ENCODE results near the gene RP9. TPM values are rescaled to one million over a fixed set of nuclear protein-coding genes. Genes with fewer than 3 reads are reported as not detected.

RP9 gene
- total RNA-seq, 6 experiments from 2014 or later: 3.4 to 5.8 (median 4.8) TPM

- Histone ChIP-seq H3K27me3 (no peaks in the 10 kb centered on the region), H3K27ac (no peak overlapping the region), H3K9me3 (no peaks in the 10 kb centered on the region), H3K4me3 (no peak overlapping the region), H3K4me1 (no peaks in the 10 kb centered on the region), H3K36me3 (no peaks in the 10 kb centered on the region)
- DNase-seq: no peak
- no peak for TF ChIP-seq CTCF (IDR thresholded peaks at IDR 0.05)
- TF ChIP-seq POLR2A (IDR thresholded peaks at IDR 0.05): no peak
- 80% methylated on average over 1 of the region's 1 CpG for WGBS (ENCODE audit: insufficient coverage, low coverage, low lambda C conversion rate, missing lambda C conversion rate)
- intact Hi-C loops (cut with DNase I): no loop called here
- no peak for ATAC-seq
Measured at GRCh38 chr7:33142585-33142984, 33.4 kb upstream of the RP9 start.

GRCh38 chr7:33137103-33137502 is 27.9 kb upstream of the RP9 start:
- Histone ChIP-seq H3K27ac (no peak overlapping the region), H3K36me3 (no peaks in the 10 kb centered on the region), H3K27me3 (no peaks in the 10 kb centered on the region), H3K4me1 (no peaks in the 10 kb centered on the region), H3K4me3 (no peak overlapping the region), H3K9me3 (peaks cover 0 to 7% (median 0%) of the 10 kb centered on the region in 4 donors)
- ATAC-seq (no peak), DNase-seq (no peak)
- TF ChIP-seq POLR2A (IDR thresholded peaks at IDR 0.05) (no peak), CTCF (IDR thresholded peaks at IDR 0.05) (no peak)
- intact Hi-C loops (cut with DNase I): no loop called here
- WGBS (ENCODE audit: insufficient coverage, low coverage, low lambda C conversion rate, missing lambda C conversion rate): 82% methylated on average over 6 of the region's 15 CpGs

GRCh38 chr7:33130184-33130583 is 21.0 kb upstream of the RP9 start:
- DNase-seq: no peak
- Histone ChIP-seq H3K27ac (no peak overlapping the region), H3K36me3 (no peaks in the 10 kb centered on the region), H3K9me3 (peaks cover 0 to 4% (median 0%) of the 10 kb centered on the region in 4 donors), H3K4me3 (peak overlapping the region; percentile 70 to 71 (median 71)), H3K27me3 (no peaks in the 10 kb centered on the region), H3K4me1 (peaks cover 0 to 9% (median 0%) of the 10 kb centered on the region in 4 donors)
- 24% methylated on average over 3 of the region's 3 CpGs for WGBS (ENCODE audit: insufficient coverage, low coverage, low lambda C conversion rate, missing lambda C conversion rate)
- intact Hi-C loops (cut with DNase I): no loop called here
- ATAC-seq: no peak
- TF ChIP-seq CTCF (IDR thresholded peaks at IDR 0.05) (no peak), POLR2A (IDR thresholded peaks at IDR 0.05) (no peak)

- ATAC-seq: peak; percentile 2 to 19 (median 8)
- Histone ChIP-seq H3K27me3 (no peaks in the 10 kb centered on the region), H3K9me3 (no peaks in the 10 kb centered on the region), H3K36me3 (no peaks in the 10 kb centered on the region), H3K27ac (peak overlapping the region in 1 of 3 donors; percentile 67), H3K4me1 (peaks cover 0 to 9% (median 0%) of the 10 kb centered on the region in 4 donors), H3K4me3 (peak overlapping the region; percentile 70 to 71 (median 71))
- WGBS (ENCODE audit: insufficient coverage, low coverage, low lambda C conversion rate, missing lambda C conversion rate): 0% methylated on average over 10 of the region's 11 CpGs
- DNase-seq: no peak
- intact Hi-C loops (cut with DNase I): no loop called here
- no peak for TF ChIP-seq CTCF (IDR thresholded peaks at IDR 0.05)
- TF ChIP-seq POLR2A (IDR thresholded peaks at IDR 0.05): no peak
Measured at GRCh38 chr7:33129806-33130153, 20.6 kb upstream of the RP9 start.

All from right lobe of liver (tissue), 6 donors.